Adrenal gland (tissue), 12 donors: ENCODE results near the gene SUSD1. TPM values are rescaled to one million over a fixed set of nuclear protein-coding genes. Genes with fewer than 3 reads are reported as not detected.

Experiments
- DNase-seq, 7 donors: peaks; one replicate each; pipeline ENCODE4 v3.0.0-alpha.2; 2019 to 2020
- H3K27ac ChIP-seq, 5 donors: fragments of 200-600 bp; sonication (generic) in 4 of 5; 1 replicate in 3 of 5; 2 replicates in 2 of 5; pipeline versions ENCODE4 v1.5.1 to v1.8.0; 2016 to 2020; ENCODE audit warnings: mild to moderate bottlenecking in 1 of 5
- H3K27me3 ChIP-seq: fragments of 200-600 bp; 2 replicates; pipeline ENCODE4 v1.8.0; 2021
- H3K36me3 ChIP-seq, 2 donors: fragments of 200-600 bp; replicated peaks in 1 of 2; 1 replicate in 1 of 2; 2 replicates in 1 of 2; pipeline versions ENCODE4 v1.5.1 to v1.8.0; 2018 to 2022
- H3K4me1 ChIP-seq, 2 donors: fragments of 200-600 bp; replicated peaks in 1 of 2; 1 replicate in 1 of 2; 2 replicates in 1 of 2; pipeline versions ENCODE4 v1.5.1 to v1.8.0; 2018 to 2021
- H3K4me3 ChIP-seq, 4 donors: fragments of 200-600 bp; sonication (generic) in 3 of 4; one replicate each; pipeline ENCODE4 v1.5.1; 2016 to 2018
- H3K9me3 ChIP-seq, 3 donors: fragments of 200-600 bp; sonication (generic) in 1 of 3; replicated peaks in 1 of 3; 1 replicate in 2 of 3; 2 replicates in 1 of 3; pipeline versions ENCODE4 v1.5.1 to v1.8.0; 2016 to 2021
- POLR2A ChIP-seq, 2 donors: fragments of 450-650 bp; IDR thresholded peaks; one replicate each; pipeline ENCODE4 v1.6.1; 2017; ENCODE audit warnings: antibody characterized with exemption in 2 of 2, mild to moderate bottlenecking in 2 of 2, moderate library complexity in 1 of 2
- WGBS, 4 donors: extraction: QIAGEN DNeasy Blood & Tissue Kit in 2 of 4; methylation state at CpG; one replicate each; pipeline versions ENCODE4 v1.1.5 to v1.1.7; 2013 to 2017; 5-methylcytosine and 5-hydroxymethylcytosine counted together
- intact Hi-C, 2 donors: fragments of 100-400 bp; cut with DNase I; formaldehyde crosslinking; loops; one replicate each; pipeline versions ENCODE4 v1.14.1 to v1.15.0; 2022 to 2023
- polyA plus RNA-seq, 3 donors: library from polyadenylated mRNA; stranded (reverse); fragments of 200-250 nt in 2 of 3; fragments of 350-450 nt in 1 of 3; fragmentation: Illumina TruSeq in 1 of 3; extraction: RNeasy Lipid Tissue Mini Kit (QIAGEN cat#74804) in 1 of 3; gene quantifications; one replicate each; pipeline ENCODE4 v1.2.3, GENCODE V29; 2013 to 2014
- total RNA-seq, 9 donors: library from RNA; depleted of rRNA in 4 of 9; stranded (reverse); fragments of >200 nt in 4 of 9; fragments of 120-200 nt in 1 of 9; fragmentation: NEBNext Ultra II Directional in 1 of 9; extraction: Animal tissue kit (Norgen Biotek cat#: 25700) in 1 of 9; gene quantifications; one replicate each; pipeline versions ENCODE4 v1.1.0 to v1.2.4, GENCODE V29; 2013 to 2023
- TF ChIP-seq, protein P1 (sequence below), 6 experiments: fragments of 450-650 bp in 4 of 6; fragments of 200-600 bp in 2 of 6; sonication (generic) in 1 of 6; IDR thresholded peaks; 1 replicate in 5 of 6; 2 replicates in 1 of 6; pipeline versions ENCODE4 v1.5.1 to v1.8.0; 2016 to 2021; ENCODE audit warnings: antibody characterized with exemption in 6 of 6, mild to moderate bottlenecking in 2 of 6, moderate library complexity in 1 of 6
- donor health status: healthy with polysubstance abuse.
- donor health status: Bipolar disorder and iron deficiency.
- donor health status: DM: yes; HTN: yes; CAD: no.
- donor health status: DM: no; HTN: no; CAD: no.
- donor health status: DM: no; HTN: no; CAD: no.
- donor health status: DM: yes; HTN: yes; CAD: no.

SUSD1 gene
- total and polyA plus RNA-seq, 12 donors = 4.7 to 37.0 (median 20.8) TPM

DNA sequence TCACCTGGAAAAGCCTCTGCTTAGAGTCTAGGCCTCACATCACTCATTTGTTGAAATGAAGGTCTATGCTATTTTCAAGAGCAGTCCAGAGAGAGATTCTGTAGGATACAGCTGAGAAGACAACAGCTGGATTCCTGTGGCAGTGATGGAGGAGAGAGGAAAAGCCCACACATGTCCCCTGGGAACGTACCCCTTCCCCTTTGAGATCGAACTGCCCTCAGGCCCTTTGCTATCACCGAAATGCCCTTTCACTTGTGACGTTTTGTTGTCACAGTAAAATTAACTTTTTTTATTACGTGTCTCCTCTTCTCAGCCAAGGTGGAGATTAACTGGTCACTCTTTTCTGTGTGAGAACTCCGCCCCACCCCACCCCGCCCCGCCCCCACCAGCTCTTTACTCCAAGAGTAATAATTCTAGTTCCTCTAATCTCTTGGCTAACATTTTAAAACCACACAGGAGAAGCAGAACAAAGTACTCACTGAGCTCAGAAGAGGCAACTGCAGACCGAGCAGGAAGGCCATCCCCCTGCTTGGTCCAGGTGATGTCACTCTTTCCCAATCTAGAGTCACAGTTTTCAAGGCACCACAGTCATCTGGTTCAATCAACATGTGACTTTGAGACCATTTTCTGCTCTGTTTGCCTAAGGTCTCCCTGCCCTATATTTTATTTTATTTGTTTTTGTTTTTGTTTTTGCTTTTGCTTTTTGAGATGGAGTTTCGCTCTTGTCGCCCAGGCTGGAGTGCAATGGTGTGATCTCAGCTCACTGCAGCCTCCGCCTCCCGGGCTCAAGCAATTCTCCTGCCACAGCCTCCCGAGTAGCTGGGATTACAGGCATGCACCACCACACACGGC, 105.6 kb downstream of the SUSD1 start:
- intact Hi-C loops = loop anchor here (10.0 kb wide), 2 partner anchors 165 to 315 kb away; no protein-coding TSS in a partner anchor
- Histone ChIP-seq H3K9me3 (no peaks in the 10 kb centered on the region), H3K4me1 (peaks cover 13 to 28% of the 10 kb centered on the region in 2 donors), H3K27ac (peak overlapping the region in 2 of 5 donors; percentile 17 to 49), H3K36me3 (no peaks in the 10 kb centered on the region), H3K27me3 (no peaks in the 10 kb centered on the region), H3K4me3 (no peak overlapping the region)
- DNase-seq = peak in 1 of 7 donors; percentile 36
- TF ChIP-seq POLR2A (IDR thresholded peaks at IDR 0.05) = no peak
- TF ChIP-seq, protein P1, sequence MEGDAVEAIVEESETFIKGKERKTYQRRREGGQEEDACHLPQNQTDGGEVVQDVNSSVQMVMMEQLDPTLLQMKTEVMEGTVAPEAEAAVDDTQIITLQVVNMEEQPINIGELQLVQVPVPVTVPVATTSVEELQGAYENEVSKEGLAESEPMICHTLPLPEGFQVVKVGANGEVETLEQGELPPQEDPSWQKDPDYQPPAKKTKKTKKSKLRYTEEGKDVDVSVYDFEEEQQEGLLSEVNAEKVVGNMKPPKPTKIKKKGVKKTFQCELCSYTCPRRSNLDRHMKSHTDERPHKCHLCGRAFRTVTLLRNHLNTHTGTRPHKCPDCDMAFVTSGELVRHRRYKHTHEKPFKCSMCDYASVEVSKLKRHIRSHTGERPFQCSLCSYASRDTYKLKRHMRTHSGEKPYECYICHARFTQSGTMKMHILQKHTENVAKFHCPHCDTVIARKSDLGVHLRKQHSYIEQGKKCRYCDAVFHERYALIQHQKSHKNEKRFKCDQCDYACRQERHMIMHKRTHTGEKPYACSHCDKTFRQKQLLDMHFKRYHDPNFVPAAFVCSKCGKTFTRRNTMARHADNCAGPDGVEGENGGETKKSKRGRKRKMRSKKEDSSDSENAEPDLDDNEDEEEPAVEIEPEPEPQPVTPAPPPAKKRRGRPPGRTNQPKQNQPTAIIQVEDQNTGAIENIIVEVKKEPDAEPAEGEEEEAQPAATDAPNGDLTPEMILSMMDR (IDR thresholded peaks at IDR 0.05) = no peak
- WGBS, 4 donors = 79 to 87% (median 83%) methylated on average over 15 of the region's 15 CpGs

DNA sequence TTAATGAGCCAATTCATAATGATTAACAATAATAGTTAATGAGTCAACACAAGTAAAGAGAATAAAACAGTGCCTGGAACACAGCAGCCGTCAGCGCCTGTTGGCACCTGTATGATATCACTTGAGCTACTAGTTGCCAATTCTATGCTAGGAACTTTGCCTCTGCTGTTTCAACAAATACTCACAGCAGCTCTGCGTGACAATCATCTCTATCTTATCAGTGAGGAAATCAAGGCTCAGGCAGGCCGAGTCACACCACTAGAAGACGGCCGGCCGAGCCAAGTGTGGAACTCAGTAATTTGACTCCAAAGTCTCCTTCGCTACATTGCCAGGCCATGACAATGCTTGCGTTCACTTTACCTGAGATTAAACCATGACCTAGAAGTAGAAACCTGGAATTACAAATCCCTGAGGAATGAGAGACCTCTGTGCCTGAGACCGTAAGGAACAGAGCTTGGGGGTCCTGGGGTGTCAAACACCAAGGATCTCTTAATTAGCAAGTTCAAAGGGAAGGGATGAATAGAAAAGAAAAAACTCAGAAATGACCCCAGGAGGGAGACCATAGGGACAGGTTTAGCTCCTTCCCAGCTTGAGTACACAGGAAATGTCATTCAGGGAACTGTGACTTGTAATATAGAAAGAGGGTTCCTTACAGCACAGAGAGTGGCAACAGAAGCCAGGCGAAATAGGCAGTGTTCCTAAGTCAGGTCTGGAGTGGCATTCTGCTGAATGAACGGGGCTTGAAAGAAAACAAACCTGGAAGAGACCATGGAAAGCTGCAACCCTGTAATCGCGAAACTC, 109.1 kb downstream of the SUSD1 start:
- intact Hi-C loops = no loop called here
- 61 to 70% (median 66%) methylated on average over 14 of the region's 14 CpGs for WGBS, 4 donors
- Histone ChIP-seq H3K4me3 (no peak overlapping the region), H3K36me3 (no peaks in the 10 kb centered on the region), H3K27me3 (no peaks in the 10 kb centered on the region), H3K27ac (no peak overlapping the region), H3K4me1 (peaks cover 7 to 24% of the 10 kb centered on the region in 2 donors), H3K9me3 (no peaks in the 10 kb centered on the region)
- peak; percentile 50 to 89 (median 78) for DNase-seq
- TF ChIP-seq, protein P1 (IDR thresholded peaks at IDR 0.05) = no peak
- no peak for TF ChIP-seq POLR2A (IDR thresholded peaks at IDR 0.05)

DNA sequence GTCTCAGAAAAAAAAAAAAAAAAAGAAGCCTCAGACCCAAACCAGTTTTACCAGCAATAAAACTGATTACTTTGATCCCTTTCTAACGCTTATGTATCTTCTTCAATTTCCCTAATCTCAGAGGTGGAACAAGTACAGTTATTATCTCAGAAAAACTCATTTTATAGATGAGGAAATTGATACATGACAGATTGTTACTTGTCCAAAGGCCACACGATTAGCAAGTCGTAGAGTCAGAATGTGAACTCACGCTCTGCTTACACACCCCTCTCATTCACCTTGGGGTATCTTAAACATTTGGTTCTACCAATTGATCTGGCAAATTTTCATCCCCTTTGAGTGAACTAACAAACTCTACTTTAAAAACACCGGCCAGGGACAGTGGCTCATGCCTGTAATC, 110.2 kb downstream of the SUSD1 start:
- DNase-seq = no peak
- TF ChIP-seq POLR2A (IDR thresholded peaks at IDR 0.05) = no peak
- TF ChIP-seq, protein P1 (IDR thresholded peaks at IDR 0.05) = no peak
- Histone ChIP-seq H3K4me3 (no peak overlapping the region), H3K4me1 (peaks cover 11 to 25% of the 10 kb centered on the region in 2 donors), H3K9me3 (no peaks in the 10 kb centered on the region), H3K36me3 (no peaks in the 10 kb centered on the region), H3K27me3 (no peaks in the 10 kb centered on the region), H3K27ac (no peak overlapping the region)
- 92 to 98% (median 97%) methylated on average over 5 of the region's 5 CpGs for WGBS, 4 donors
- intact Hi-C loops = no loop called here

DNA sequence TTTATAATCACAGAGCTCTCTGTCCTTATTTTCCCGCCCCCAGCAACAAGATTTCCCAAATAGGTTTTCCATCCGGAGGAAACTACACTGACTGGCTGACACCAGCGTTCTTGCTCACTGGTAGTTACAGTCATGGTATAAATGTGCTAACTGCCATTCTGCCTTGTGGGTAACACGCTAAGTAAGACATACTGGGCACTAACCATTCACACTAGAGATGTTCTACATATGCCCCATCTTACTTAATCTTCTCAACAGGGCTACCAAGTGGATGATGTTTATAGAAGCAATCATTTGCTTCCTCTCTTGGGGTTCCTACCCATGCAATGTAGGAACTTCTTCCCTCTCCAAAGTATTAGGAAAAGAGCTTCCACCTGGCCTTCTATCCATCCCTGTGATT, 111.5 kb downstream of the SUSD1 start:
- Histone ChIP-seq H3K27ac (peak overlapping the region in 1 of 5 donors; percentile 12), H3K27me3 (no peaks in the 10 kb centered on the region), H3K9me3 (no peaks in the 10 kb centered on the region), H3K4me1 (peaks cover 11 to 25% of the 10 kb centered on the region in 2 donors), H3K36me3 (no peaks in the 10 kb centered on the region), H3K4me3 (no peak overlapping the region)
- WGBS, 4 donors = 88 to 98% (median 97%) methylated on average over 4 of the region's 4 CpGs
- intact Hi-C loops = no loop called here
- no peak for DNase-seq
- TF ChIP-seq, protein P1 (IDR thresholded peaks at IDR 0.05) = no peak
- no peak for TF ChIP-seq POLR2A (IDR thresholded peaks at IDR 0.05)
